ENCODE results near the gene SFXN1. TPM values are rescaled to one million over a fixed set of nuclear protein-coding genes. Genes with fewer than 3 reads are reported as not detected.
"Not testable (repeated sequence)": the region's sequence is repeated elsewhere in the genome, so short reads cannot be mapped to it uniquely, and the experiment has no call there.

SFXN1 gene
- total RNA-seq = 34.5 TPM
- long read RNA-seq, full-length matches to known transcripts = 11 of 15 reads
- long read RNA-seq, partial matches to known transcripts = 1 of 15 reads
- long read RNA-seq, other reads (novel, unspliced or antisense) = 3 of 15 reads

- DNase-seq (ENCODE audit: missing footprints) (peak; percentile 91), ATAC-seq (peak; percentile 94)
- intact Hi-C loops (cut with DNase I) = no loop called here
These were observed at the start of gene SFXN1 for GRCh38 chr5:175478384-175479124. Gene SFXN1, plus strand, starts transcription at chr5:175478560. Its CDS starts 13,544 bp downstream, at chr5:175492104.

GRCh38 chr5:175434800-175435199 is 43.6 kb upstream of the SFXN1 start:
- intact Hi-C loops (cut with DNase I) = no loop called here
- ATAC-seq (no peak), DNase-seq (ENCODE audit: missing footprints) (no peak)

- ATAC-seq = no peak
- no peak for DNase-seq (ENCODE audit: missing footprints)
- intact Hi-C loops (cut with DNase I) = no loop called here
These were observed 42.0 kb upstream of the SFXN1 start for GRCh38 chr5:175436359-175436758.

DNA sequence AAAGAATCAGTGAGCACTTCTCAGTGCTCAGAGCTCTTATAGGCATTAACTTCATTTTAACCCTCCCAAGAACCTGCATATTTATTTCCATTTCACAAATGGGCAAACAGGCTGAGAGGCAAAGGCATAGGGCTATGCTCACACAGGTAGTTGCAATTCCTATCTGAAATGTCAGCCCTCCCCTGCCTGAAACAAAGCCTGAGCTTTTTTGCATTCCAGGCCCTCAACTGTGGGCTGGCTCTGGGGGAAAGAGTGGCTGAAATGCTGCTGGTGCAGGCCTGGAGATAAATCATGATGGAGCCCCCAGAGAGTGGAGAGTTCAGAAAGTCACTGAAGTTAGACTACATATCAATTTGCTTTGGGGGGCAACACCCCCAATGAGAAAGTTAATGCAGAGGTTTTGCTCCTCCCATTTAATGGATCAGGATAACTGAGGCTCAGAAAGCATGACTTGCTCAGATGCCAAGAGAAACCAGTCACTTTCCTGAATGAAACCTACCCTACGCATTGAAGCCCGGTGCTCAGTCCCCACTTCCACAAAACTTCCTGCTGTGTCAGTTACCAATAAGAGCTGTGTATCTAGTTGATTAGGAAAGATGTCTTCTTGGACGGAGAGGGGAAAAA is 40.0 kb upstream of the SFXN1 start:
- DNase-seq (ENCODE audit: missing footprints) (no peak), ATAC-seq (no peak)
- intact Hi-C loops (cut with DNase I) = no loop called here

- ATAC-seq = no peak
- intact Hi-C loops (cut with DNase I) = loop anchor here (1.0 kb wide), 1 partner anchor 492 kb away; no protein-coding TSS in a partner anchor
- no peak for DNase-seq (ENCODE audit: missing footprints)
These were observed 34.8 kb upstream of the SFXN1 start for GRCh38 chr5:175443514-175444059.

GRCh38 chr5:175444060-175444904 is 34.1 kb upstream of the SFXN1 start, which contains the start of gene DRD1:
Gene DRD1, minus strand, starts transcription at chr5:175444182. Its CDS starts 1,083 bp downstream, at chr5:175443099.
- ATAC-seq (peak; percentile 64), DNase-seq (ENCODE audit: missing footprints) (no peak)
- intact Hi-C loops (cut with DNase I) = loop anchor here (1.0 kb wide), 1 partner anchor 493 kb away; no protein-coding TSS in a partner anchor

DNA sequence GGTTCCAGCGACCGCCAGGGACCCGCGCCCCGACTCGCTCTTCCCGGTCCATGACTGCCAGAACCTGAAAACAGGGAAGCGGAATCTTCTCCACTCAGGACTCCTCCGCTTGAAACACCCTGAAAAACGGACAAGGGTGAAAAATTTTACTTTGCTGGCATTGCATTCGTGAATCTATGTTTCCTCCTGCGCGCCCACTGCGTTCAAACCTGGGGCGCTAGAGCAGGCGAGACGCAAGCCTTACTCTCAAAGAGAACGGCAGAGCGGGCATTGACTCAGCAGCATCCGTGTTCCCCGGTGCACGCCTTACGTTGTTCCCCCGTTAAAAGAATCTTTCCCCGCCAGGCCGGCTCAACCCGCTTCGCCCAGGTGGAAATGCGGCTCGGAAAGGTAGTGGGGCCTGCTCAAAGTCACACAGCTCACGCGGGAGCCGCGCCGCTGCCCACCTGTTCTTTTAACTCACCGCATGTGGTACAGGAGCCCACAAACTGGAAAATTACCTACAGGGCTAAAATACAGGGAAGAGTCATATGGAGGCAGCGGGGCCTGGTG is 33.4 kb upstream of the SFXN1 start:
- no peak for ATAC-seq
- intact Hi-C loops (cut with DNase I) = loop anchor here (1.0 kb wide), 1 partner anchor 494 kb away; no protein-coding TSS in a partner anchor

GRCh38 chr5:175446378-175446777 is 32.0 kb upstream of the SFXN1 start:
- DNase-seq (ENCODE audit: missing footprints); ATAC-seq; intact Hi-C loops (cut with DNase I): not testable (repeated sequence)

More for the DNA sequence above, 33.4 kb upstream of the SFXN1 start:
- DNase-seq (ENCODE audit: missing footprints) = no peak

DNA sequence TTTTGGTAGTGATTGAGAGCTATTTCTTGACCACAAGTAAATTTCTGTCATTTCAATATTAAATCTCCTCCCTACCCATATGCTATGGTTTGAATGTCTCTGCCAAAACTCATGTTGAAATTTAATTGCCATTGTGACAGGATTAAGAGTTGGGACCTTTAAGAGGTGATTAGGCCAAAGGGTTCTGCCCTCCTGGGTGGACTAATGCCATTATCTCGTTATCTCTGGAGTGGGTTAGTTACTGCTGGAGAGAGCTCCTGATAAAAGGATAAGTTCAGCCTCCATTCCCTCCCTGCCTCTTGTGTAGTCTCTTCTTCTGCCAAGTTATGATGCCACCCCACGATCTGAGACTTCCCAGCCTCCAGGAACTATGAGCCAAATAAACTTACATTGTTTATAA is 30.8 kb upstream of the SFXN1 start:
- ATAC-seq (no peak), DNase-seq (ENCODE audit: missing footprints) (no peak)
- intact Hi-C loops (cut with DNase I) = no loop called here

GRCh38 chr5:175448276-175448675 is 30.1 kb upstream of the SFXN1 start:
- DNase-seq (ENCODE audit: missing footprints) (no peak), ATAC-seq (no peak)
- intact Hi-C loops (cut with DNase I) = no loop called here

DNA sequence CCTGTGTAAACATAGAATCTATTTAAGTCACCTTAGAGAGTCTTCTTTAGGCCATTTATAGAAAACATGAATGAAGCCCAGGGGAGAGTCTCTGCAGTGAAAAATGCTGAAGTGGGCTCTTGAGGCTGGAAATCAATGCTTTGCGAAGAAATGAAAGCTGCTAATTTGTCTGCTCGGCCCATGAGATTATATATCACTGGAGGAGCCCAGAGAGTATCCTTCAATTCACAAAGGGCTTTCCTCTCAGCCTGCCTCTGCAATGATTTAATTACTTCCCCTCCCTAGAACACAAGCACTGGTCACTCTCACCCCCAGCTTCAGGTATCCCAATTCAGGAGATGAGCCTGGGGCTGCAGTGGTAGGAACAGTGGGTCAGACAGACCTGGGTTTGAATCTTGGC is 26.2 kb upstream of the SFXN1 start:
- no peak for ATAC-seq
- no peak for DNase-seq (ENCODE audit: missing footprints)
- intact Hi-C loops (cut with DNase I) = no loop called here

DNA sequence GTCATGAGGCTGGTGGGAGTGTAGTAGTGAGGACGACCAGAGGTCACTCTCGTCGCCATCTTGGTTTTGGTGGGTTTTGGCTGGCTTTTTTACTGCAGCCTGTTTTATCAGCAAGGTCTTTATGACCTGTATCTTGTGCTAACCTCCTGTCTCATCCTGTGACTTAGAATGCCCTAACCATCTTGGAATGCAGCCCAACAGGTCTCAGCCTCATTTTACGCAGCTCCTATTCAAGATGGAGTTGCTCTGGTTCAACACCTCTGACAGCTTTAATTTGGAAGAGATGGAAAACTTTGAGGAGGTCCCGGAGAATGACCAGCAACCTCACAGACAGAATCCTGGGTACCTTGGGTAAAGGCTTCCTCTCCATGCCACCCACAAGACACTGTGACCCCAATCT is 24.0 kb upstream of the SFXN1 start:
- DNase-seq (ENCODE audit: missing footprints); ATAC-seq; intact Hi-C loops (cut with DNase I): not testable (repeated sequence)

DNA sequence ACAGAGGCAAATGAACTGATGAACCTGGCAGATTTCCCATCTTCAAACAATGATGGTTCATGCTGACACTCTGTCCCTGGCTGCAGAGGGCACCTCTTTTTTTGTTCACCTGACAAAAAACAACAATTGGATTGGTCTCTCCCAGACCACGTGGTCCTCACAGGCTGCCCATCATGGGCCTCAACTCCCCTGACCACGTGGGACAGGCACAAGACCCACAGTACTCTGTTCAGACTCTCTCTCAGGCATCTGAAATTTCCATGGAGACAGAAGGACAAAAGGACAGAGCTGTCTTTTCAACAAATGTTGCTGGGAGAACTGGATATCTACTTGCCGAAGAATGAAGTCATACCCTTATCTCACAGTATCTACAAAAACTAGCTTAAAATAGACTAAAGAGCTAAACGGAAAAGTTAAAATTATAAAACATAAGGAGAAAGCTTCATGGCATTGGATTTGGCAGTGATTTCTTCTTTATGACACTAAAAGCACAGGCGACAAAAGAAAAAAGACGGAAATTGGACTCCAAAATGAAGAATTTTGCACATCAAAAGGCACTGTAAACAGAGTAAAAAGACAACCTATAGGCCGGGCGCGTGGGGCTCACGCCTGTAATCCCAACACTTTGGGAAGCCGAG is 22.1 kb upstream of the SFXN1 start:
- DNase-seq (ENCODE audit: missing footprints) (no peak), ATAC-seq (no peak)
- intact Hi-C loops (cut with DNase I) = no loop called here

DNA sequence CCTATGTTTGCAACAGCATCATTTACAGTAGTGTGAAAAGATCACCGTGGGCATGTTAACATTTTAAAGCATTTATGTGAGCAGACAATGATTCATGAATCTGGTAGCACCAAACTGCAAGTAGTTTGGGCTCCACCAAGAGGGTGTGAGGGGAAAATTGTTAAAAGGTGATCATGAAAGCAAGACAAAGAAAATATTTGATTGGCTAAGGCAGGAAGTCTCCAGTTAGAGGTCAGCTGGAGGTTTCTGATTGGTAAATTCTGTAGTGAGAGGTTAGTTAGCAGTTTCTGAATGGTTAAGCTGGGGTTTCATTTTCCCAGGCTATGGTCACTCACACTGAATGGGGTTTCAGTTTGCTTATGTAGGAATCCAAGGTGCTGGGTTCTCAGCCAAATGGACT is 20.9 kb upstream of the SFXN1 start:
- DNase-seq (ENCODE audit: missing footprints) = no peak
- intact Hi-C loops (cut with DNase I) = no loop called here
- no peak for ATAC-seq

DNA sequence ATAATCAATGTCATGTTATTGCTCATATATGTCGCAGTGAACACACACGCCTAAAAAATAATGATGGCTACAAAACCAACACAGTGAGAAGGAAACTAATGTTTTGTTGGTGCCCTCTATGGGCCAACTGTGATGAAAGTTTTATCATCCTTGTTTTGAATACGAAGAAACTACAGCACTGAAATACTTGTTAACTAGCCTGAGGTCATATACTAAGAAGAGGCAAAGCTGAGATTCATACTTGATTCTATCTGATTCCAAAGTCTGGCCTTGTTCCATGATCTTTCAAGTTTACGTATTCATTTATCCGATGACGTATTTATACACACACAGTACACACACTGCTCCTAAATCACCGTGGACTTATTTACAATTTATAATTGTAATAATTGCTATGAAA is 18.2 kb upstream of the SFXN1 start:
- intact Hi-C loops (cut with DNase I) = loop anchor here (10.0 kb wide), 1 partner anchor 1045 kb away; no protein-coding TSS in a partner anchor
- no peak for DNase-seq (ENCODE audit: missing footprints)
- ATAC-seq = no peak

DNA sequence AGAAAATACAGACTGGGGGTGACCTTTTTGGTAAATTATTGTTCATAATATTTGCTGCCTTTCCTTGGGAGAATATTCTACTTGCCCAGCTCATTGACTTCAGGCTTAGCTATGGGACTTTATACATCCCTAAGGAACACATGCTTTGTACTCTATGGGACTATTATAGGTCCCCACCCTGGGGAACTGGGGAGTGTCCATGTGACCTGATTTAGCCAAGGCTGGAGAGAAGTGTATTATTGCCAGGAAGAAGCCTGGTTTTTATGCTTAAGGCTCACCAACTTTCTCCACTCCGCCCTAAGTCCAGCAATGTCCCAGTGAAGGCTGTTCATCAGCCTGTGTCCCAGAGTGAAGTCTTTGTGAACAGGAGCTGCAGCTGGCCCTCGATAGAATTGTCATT is 17.8 kb upstream of the SFXN1 start:
- ATAC-seq = no peak
- intact Hi-C loops (cut with DNase I) = loop anchor here (10.0 kb wide), 1 partner anchor 1046 kb away; no protein-coding TSS in a partner anchor
- no peak for DNase-seq (ENCODE audit: missing footprints)

DNA sequence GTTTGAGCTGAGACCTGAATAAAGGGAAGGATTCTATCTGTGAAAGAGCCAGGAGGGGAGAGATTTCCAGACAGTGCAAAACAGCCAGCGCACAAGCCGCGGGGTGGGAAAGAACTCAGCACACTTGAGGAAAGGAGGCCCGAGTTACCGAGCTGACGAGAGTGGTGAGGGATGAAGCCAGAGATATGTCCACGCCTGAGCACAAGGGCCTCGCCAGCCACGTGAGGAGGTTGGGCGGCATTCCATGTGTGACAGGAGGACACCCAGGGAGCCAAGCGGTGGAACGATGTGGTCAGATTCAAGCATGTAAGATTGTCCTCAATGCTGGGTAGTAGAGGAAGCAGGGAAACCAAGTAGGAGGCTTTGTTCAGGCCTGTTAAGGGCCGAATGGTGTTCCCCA is 17.0 kb upstream of the SFXN1 start:
- intact Hi-C loops (cut with DNase I) = loop anchor here (10.0 kb wide), 1 partner anchor 1047 kb away; no protein-coding TSS in a partner anchor

GRCh38 chr5:175463641-175464040 is 14.7 kb upstream of the SFXN1 start:
- ATAC-seq = no peak
- DNase-seq (ENCODE audit: missing footprints) = no peak
- intact Hi-C loops (cut with DNase I) = loop anchor here (10.0 kb wide), 1 partner anchor 1049 kb away; no protein-coding TSS in a partner anchor

More for the DNA sequence above, 17.0 kb upstream of the SFXN1 start:
- DNase-seq (ENCODE audit: missing footprints) (no peak), ATAC-seq (peak; percentile 76)

Measured in Right ventricle myocardium inferior (tissue), 1 donor.